Central memory CD4-positive, alpha-beta T cell (primary cell): Measurements from ENCODE around the gene PDCD11.

Source experiments
- DNase-seq: peaks from one replicate; pipeline ENCODE4 v3.0.0; 2022

Gene PDCD11

DNA sequence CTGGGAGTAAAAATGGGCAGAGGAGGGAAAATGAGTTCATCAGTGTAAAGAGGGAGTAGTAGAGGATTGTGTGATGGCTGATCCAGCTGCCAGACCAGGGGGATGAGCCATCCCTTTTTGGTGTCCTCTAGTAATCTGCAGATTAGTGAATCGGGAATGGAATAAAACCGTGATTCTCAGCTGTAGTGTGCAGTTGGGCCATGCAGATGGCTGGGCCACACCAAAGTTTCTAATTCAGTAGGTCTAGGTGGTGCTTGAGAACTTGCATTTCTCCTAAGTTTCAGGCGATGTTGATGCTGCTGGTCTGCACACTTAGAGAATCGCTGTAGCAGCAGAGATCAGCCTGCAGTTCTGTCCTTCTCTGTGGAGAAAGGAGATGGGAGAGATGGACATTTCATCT lies 22.7 kb downstream of the PDCD11 start:
- no peak for DNase-seq

DNA sequence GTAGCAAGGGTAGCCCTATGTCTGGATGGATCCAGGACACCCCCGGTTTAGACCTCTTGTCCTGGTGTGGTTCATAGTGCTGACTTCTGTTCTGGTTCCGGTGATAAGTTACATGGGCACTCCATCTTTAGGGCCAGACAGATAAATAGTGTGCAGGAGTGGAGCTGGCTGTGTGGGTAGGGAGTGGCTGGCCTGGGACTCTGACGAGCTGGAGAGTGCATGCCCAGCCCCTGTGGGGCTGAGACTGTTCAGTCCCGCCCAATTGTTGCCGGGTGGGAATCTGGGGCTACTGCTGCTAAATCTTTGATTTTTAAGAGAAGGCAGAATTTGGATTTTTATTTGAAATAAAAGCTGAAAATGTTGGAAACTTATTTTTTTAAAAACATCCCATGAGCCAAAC lies 27.3 kb downstream of the PDCD11 start:
- DNase-seq = no peak

- no peak for DNase-seq
Observed at GRCh38 chr10:103427866-103428265, 31.4 kb downstream of the PDCD11 start.

DNA sequence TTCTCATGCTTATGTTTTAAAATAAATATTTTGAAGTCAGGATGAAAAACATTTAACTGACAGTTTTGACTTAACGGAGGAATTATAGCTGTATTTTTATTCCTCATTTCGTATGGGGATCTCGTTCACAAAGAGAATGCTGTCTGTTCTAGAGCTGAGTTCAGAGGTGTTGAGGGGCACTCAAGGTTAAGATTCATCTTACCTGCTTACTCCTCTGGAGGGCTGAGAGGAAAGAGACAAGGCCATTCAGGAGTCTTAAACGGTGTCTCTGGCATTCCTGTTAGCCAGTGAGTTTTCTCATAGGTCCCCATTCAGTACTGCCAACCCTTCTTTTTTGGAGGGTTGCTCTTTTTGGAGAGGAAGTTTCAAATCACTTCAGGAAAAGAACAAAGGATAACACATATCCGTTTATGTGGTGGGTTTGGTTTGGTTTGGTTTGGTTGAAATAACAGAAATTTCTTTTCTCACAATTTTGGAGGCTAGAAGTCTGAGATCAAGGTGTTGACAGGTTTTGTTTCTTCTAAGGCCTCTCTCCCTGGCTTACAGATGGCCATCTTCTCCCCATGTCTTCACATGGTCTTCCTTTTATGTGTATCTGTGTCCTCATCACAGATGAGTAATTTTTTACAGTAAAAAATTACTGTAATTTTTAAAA lies 32.7 kb downstream of the PDCD11 start:
- DNase-seq = no peak

- peak; percentile 15 for DNase-seq
Observed at GRCh38 chr10:103429647-103430046, 33.2 kb downstream of the PDCD11 start.

- DNase-seq = no peak
Observed at GRCh38 chr10:103431902-103432301, 35.5 kb downstream of the PDCD11 start.

- no peak for DNase-seq
Observed at GRCh38 chr10:103433858-103434257, 37.4 kb downstream of the PDCD11 start.

- DNase-seq = no peak
Observed at GRCh38 chr10:103439776-103440175, 43.4 kb downstream of the PDCD11 start.

DNA sequence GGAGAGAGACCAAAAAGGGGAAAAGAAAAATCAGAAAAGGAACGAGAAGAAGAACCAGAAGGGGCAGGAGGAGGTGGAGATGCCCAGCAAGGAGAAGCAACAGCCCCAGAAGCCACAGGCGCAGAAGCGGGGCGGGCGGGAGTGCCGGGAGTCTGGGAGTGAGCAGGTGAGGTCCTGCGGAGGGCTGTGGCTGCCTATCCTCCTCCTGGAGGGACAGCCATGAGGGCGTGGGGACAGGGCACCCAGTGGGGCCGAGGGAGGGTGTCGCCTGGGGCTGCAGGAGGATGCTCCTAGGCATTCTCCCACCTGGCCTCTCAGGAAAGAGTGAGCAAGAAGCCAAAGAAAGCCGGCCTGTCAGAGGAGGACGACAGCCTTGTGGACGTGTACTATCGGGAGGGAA lies 44.0 kb downstream of the PDCD11 start:
- DNase-seq = no peak

GRCh38 chr10:103441206-103441605 lies 44.8 kb downstream of the PDCD11 start:
- DNase-seq = no peak

GRCh38 chr10:103441611-103442010 lies 45.2 kb downstream of the PDCD11 start:
- no peak for DNase-seq

DNA sequence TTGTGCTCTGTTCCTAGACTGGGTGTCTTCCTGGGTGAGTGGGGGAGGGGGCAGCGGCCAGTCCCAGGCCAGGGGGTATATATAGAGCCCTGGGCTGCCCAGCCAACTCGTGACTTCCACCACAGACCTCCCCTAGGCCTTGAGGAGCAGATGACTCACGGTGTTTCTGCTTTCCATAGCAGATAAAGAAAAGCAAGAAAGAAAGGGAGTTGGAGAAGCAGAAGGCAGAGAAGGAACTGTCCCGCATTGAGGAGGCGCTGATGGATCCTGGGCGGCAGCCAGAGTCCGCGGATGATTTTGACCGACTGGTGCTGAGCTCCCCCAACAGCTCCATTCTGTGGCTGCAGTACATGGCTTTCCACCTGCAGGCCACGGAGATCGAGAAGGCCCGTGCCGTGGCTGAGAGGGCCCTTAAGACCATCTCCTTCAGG lies 45.6 kb downstream of the PDCD11 start:
- DNase-seq = no peak

- DNase-seq = no peak
Observed at GRCh38 chr10:103443475-103444185, 47.2 kb downstream of the PDCD11 start.

DNA sequence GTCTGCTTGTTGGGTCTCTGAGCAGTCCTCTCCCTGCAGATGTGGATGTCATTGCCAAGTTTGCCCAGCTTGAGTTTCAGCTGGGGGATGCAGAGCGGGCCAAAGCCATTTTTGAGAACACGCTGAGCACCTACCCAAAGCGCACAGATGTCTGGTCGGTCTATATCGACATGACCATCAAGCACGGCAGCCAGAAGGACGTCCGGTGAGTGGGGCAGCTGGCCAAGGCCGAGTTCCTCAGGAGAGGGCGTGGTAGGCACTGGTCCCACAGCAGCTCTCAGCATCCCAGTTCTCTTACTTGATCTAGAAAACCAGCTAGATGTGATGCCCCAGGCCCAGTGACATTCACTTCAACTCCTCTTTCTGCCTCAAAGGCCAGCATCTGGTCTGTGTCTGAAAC lies 48.1 kb downstream of the PDCD11 start:
- no peak for DNase-seq

DNA sequence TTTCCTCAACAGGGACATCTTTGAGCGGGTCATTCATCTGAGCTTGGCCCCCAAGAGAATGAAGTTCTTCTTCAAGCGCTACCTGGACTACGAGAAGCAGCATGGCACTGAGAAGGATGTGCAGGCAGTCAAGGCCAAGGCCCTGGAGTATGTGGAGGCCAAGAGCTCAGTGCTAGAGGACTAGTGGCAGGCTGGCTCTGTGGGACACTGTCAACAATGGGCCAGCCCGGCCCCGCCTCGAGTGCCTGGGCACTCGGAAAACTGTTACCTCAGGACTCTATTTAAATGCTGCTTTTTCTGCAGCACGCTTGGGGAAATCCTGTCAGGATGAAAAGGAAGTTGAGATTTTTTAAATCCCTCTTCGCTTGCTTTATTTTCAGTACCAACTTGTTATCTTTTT lies 48.9 kb downstream of the PDCD11 start:
- no peak for DNase-seq

DNA sequence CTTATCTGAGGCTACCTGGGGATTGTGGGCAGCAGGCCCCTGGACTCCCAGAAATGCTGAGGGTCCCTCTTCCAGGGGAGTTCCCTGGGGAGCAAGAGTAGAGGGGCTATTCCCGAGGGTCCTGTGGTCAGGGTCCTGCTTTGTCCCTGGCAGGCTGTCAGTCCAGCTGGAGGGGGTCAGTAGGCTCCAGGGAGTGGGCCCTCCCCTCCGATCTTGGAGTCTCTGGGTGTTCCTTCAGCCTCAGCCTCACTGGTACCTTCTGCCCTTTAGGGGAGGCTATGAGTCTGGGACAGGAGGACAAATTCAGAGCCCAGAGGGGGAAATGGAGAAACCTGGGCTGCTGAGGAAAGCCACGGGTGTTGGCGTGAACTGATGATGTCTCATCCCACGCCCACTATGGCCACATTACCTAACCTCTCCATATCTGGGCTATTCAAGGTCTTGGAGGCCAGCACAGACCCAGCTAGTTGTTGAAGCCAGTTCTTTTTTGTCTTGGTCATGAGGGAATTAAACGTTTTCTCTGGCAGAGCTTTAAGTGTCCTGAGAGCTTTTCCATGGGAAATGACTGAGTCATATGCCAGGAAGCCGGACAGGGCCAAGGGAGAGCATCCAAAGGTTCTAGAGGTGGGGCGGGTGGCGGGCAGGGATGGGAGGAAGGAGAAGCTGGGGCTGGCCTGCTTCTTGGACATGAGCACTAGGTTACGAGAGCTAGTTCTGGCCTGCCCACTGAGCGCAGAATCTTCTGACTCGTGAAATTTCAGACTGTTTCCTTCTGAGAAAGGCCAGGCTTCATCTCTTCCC lies 49.5 kb downstream of the PDCD11 start:
- no peak for DNase-seq

- no peak for DNase-seq
Observed at GRCh38 chr10:103447187-103447586, 50.8 kb downstream of the PDCD11 start.

DNA sequence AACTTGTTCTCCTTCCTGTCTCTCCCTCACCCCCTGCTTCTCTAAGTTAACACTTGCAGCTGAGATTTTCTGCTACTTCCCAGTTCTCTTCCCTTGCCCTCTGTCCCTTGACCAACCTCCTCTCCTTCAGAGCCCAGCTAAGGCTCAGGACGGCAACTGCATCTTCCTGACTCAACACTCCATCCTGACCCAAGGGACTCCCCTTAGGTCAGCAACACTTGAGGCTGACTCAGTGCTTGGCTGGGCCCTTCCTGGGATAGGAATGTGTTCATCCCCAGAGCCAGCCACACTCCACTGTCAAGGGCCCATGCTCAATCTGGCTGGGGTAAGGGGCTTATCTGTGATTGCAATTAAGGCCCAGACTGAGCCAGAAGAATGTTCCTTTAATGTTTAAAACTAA lies 52.3 kb downstream of the PDCD11 start:
- no peak for DNase-seq

DNA sequence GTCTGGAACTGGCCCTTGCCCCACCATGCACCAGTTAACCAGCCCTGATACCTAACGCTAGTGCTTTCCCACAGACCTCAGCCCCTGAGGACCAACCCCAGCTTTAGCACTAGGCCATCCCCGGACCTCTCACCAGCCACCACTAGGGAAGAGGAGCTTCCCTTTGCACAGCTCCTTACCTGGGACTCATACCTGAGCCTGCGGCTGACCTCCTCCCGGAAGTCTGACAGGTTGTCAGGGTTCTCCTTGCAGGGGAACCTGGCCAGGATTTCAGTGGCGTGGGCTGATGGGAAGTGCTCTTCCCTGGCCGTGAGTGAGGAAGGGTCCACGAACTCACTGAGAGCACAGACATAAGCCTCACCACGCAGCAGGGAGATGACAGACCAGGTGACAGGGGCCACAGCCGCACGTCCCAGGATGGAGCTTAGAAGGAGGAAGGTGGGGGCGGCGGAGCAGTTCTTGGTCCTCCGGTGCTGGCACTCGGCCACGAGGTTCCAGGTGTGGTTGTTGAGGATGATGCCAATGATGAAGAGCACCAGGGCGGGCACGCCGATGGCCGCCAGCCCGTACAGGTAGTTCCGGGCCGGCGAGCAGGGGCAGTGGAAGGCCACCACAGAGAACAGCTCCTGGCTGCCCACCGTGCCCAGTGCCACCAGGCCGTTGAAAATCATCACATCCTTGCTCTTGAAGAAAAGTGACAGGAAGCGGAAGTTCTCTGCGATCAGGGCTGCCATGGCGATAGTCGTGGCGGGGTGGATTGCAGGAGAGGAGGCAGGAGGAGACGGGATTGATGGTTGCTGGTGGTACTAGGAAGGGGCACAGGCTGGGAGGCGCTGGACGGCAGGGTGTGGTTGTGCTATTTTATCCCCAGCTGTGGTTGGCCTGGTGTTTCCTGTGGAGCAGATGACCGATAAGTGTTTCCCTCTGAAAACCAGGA lies 53.0 kb downstream of the PDCD11 start:
- no peak for DNase-seq

GRCh38 chr10:103450201-103450695 lies 53.8 kb downstream of the PDCD11 start:
- no peak for DNase-seq

GRCh38 chr10:103451091-103451813 lies 54.8 kb downstream of the PDCD11 start:
- DNase-seq = peak; percentile 54
